T follicular helper cell (primary cell): Measurements from ENCODE around the gene AFF3.
"Not testable (repeated sequence)": the region's sequence is repeated elsewhere in the genome, so short reads cannot be mapped to it uniquely, and the experiment has no call there.

Experiments used
- DNase-seq: peaks from one replicate; pipeline ENCODE4 v3.0.0-alpha.2; 2020; ENCODE audit warnings: low read depth

Gene AFF3

GRCh38 chr2:99670768-99671734 lies 471.3 kb downstream of the AFF3 start:
- no peak for DNase-seq

- DNase-seq, result no peak
Observed at GRCh38 chr2:99666256-99666655, 476.1 kb downstream of the AFF3 start.

GRCh38 chr2:99663641-99664040 lies 478.7 kb downstream of the AFF3 start:
- DNase-seq, result no peak

- no peak for DNase-seq
Observed at GRCh38 chr2:99662761-99663341, 479.5 kb downstream of the AFF3 start.

- DNase-seq, result not testable (repeated sequence)
Observed at GRCh38 chr2:99661761-99662160, 480.6 kb downstream of the AFF3 start.

GRCh38 chr2:99660616-99661406 lies 481.6 kb downstream of the AFF3 start:
- DNase-seq, result no peak

GRCh38 chr2:99659874-99660273 lies 482.5 kb downstream of the AFF3 start:
- no peak for DNase-seq

- DNase-seq, result no peak
Observed at GRCh38 chr2:99657691-99658258, 484.6 kb downstream of the AFF3 start.

- DNase-seq, result no peak
Observed at GRCh38 chr2:99656994-99657393, 485.4 kb downstream of the AFF3 start.

GRCh38 chr2:99653433-99653832 lies 489.0 kb downstream of the AFF3 start:
- DNase-seq, result no peak

GRCh38 chr2:99652862-99653261 lies 489.5 kb downstream of the AFF3 start:
- no peak for DNase-seq

- no peak for DNase-seq
Observed at GRCh38 chr2:99651930-99652670, 490.3 kb downstream of the AFF3 start.

GRCh38 chr2:99648906-99649789 lies 493.2 kb downstream of the AFF3 start:
- no peak for DNase-seq

GRCh38 chr2:99648178-99648844 lies 494.1 kb downstream of the AFF3 start:
- no peak for DNase-seq

- DNase-seq, result no peak
Observed at GRCh38 chr2:99645960-99646359, 496.4 kb downstream of the AFF3 start.

GRCh38 chr2:99644419-99644787 lies 498.0 kb downstream of the AFF3 start:
- DNase-seq, result no peak

GRCh38 chr2:99643787-99644418 lies 498.5 kb downstream of the AFF3 start:
- no peak for DNase-seq

- no peak for DNase-seq
Observed at GRCh38 chr2:99641999-99642398, 500.4 kb downstream of the AFF3 start.

GRCh38 chr2:99640635-99641151 lies 501.7 kb downstream of the AFF3 start:
- no peak for DNase-seq
